HG03060 (cell line): Measurements from ENCODE around the gene ST6GALNAC3.

Experiments used
- ATAC-seq: cut with Tn5 transposase; IDR thresholded peaks from one replicate; pipeline ENCODE4 v1.9.1; 2021; ENCODE audit warnings: low read depth, moderate number of reproducible peaks; ENCODE audit not compliant: unreplicated experiment

Gene ST6GALNAC3

GRCh38 chr1:76179219-76179698 lies 104.7 kb downstream of the ST6GALNAC3 start:
- no peak for ATAC-seq

GRCh38 chr1:76185207-76185606 lies 110.7 kb downstream of the ST6GALNAC3 start:
- ATAC-seq, result no peak

- ATAC-seq, result no peak
These were observed 112.1 kb downstream of the ST6GALNAC3 start for GRCh38 chr1:76186554-76187170.

- ATAC-seq, result no peak
These were observed 112.9 kb downstream of the ST6GALNAC3 start for GRCh38 chr1:76187436-76187835.

- ATAC-seq, result no peak
These were observed 114.8 kb downstream of the ST6GALNAC3 start for GRCh38 chr1:76189310-76189709.

- peak; percentile 59 for ATAC-seq
These were observed 116.3 kb downstream of the ST6GALNAC3 start for GRCh38 chr1:76190749-76191424.

- no peak for ATAC-seq
These were observed 117.0 kb downstream of the ST6GALNAC3 start for GRCh38 chr1:76191561-76191960.

GRCh38 chr1:76198452-76198851 lies 123.9 kb downstream of the ST6GALNAC3 start:
- no peak for ATAC-seq

GRCh38 chr1:76202670-76203069 lies 128.1 kb downstream of the ST6GALNAC3 start:
- no peak for ATAC-seq

- no peak for ATAC-seq
These were observed 128.6 kb downstream of the ST6GALNAC3 start for GRCh38 chr1:76203127-76203526.

GRCh38 chr1:76209238-76209637 lies 134.7 kb downstream of the ST6GALNAC3 start:
- no peak for ATAC-seq

- no peak for ATAC-seq
These were observed 135.1 kb downstream of the ST6GALNAC3 start for GRCh38 chr1:76209648-76210047.

GRCh38 chr1:76210160-76210559 lies 135.6 kb downstream of the ST6GALNAC3 start:
- ATAC-seq, result no peak

- peak; percentile 25 for ATAC-seq
These were observed 144.3 kb downstream of the ST6GALNAC3 start for GRCh38 chr1:76218888-76219287.

- ATAC-seq, result peak; percentile 63
These were observed 144.8 kb downstream of the ST6GALNAC3 start for GRCh38 chr1:76219366-76219818.

- no peak for ATAC-seq
These were observed 150.2 kb downstream of the ST6GALNAC3 start for GRCh38 chr1:76224752-76225151.

- ATAC-seq, result no peak
These were observed 151.0 kb downstream of the ST6GALNAC3 start for GRCh38 chr1:76225526-76225925.

GRCh38 chr1:76227621-76228020 lies 153.1 kb downstream of the ST6GALNAC3 start:
- no peak for ATAC-seq

GRCh38 chr1:76229279-76230005 lies 154.9 kb downstream of the ST6GALNAC3 start:
- ATAC-seq, result no peak

- ATAC-seq, result no peak
These were observed 156.3 kb downstream of the ST6GALNAC3 start for GRCh38 chr1:76230842-76231281.

GRCh38 chr1:76231320-76231719 lies 156.8 kb downstream of the ST6GALNAC3 start:
- no peak for ATAC-seq
